ENCODE data around the gene DLG5. TPM values are rescaled to one million over a fixed set of nuclear protein-coding genes. Genes with fewer than 3 reads are reported as not detected.

The DLG5 gene
- total and polyA plus RNA-seq, 2 donors (not counting 1 experiment from before 2014, with no cell fraction given), result 0.51 to 0.54 TPM

GRCh38 chr10:77965294-77965693, 38.7 kb upstream of the DLG5 start:
- no peak overlapping the region for H3K4me2 ChIP-seq (replicated peaks; ENCODE audit: low read depth, low read length, poor library complexity, severe bottlenecking)
- H3K9me3 Mint-ChIP-seq (ENCODE audit: insufficient read depth), result peaks cover 10% of the 10 kb centered on the region
- no peaks in the 10 kb centered on the region for H3K79me2 ChIP-seq (ENCODE audit: control insufficient read depth, insufficient read depth, low read length)
- peaks cover 0 to 16% (median 2%) of the 10 kb centered on the region in 3 donors for H3K9me3 ChIP-seq (ENCODE audit: control extremely low read depth in 1 of 3, control insufficient read depth in 2 of 3, insufficient read depth in 1 of 3, low read length in 2 of 3)
- ChIA-PET CTCF (interaction anchor here (0.6 kb wide), 1 partner anchor 10 kb away, joined by 3 read pairs; no protein-coding TSS in a partner anchor), POLR2A (no interaction called here)
- H3K27ac Mint-ChIP-seq, result no peak overlapping the region
- WGBS (ENCODE audit: insufficient coverage), result 94% methylated on average over 5 of the region's 5 CpGs
- no peak overlapping the region for H2AFZ ChIP-seq (ENCODE audit: insufficient read depth, low read depth, low read length, poor library complexity, severe bottlenecking)
- H3K27me3 ChIP-seq (replicated peaks in 1 of 4; ENCODE audit: control extremely low read depth in 1 of 4, control insufficient read depth in 3 of 4, insufficient read depth in 4 of 4, low read length in 3 of 4), result no peaks in the 10 kb centered on the region
- H4K20me1 ChIP-seq (ENCODE audit: control insufficient read depth, insufficient read depth, low read length, poor library complexity, severe bottlenecking), result no peaks in the 10 kb centered on the region
- H3K4me3 ChIP-seq (ENCODE audit: control extremely low read depth in 1 of 5, extremely low read depth in 1 of 5, insufficient read depth in 1 of 5, low read depth in 2 of 5, low read length in 4 of 5), result no peak overlapping the region
- ATAC-seq (ENCODE audit: low read depth) (no peak), DNase-seq (no peak)
- H3K4me1 Mint-ChIP-seq, result no peaks in the 10 kb centered on the region
- peaks cover 4% of the 10 kb centered on the region for H3K27me3 Mint-ChIP-seq
- TF ChIP-seq EZH2 (IDR thresholded peaks at IDR 0.05; ENCODE audit: borderline replicate concordance, insufficient read depth, low read depth, low read length, poor library complexity, severe bottlenecking), result no peak
- no peak for TF ChIP-seq CTCF (IDR thresholded peaks at IDR 0.05)
- no peak overlapping the region for H3K27ac ChIP-seq (ENCODE audit: low read length in 2 of 2)
- H3K36me3 ChIP-seq (replicated peaks in 1 of 2; ENCODE audit: control extremely low read depth in 1 of 2, control insufficient read depth in 1 of 2, extremely low read depth in 1 of 2, insufficient read depth in 2 of 2, low read length in 1 of 2), result no peaks in the 10 kb centered on the region
- intact Hi-C loops (cut with micrococcal nuclease), result no loop called here
- H3K4me1 ChIP-seq (ENCODE audit: control insufficient read depth in 2 of 2, insufficient read depth in 2 of 2, low read length in 2 of 2), result no peaks in the 10 kb centered on the region
- no peak overlapping the region for H3K4me3 Mint-ChIP-seq
- H3K9ac ChIP-seq (ENCODE audit: low read length), result no peak overlapping the region

GRCh38 chr10:77964811-77965210, 38.3 kb upstream of the DLG5 start:
- no CpG with 5 or more reads among the region's 1 CpG for WGBS (ENCODE audit: insufficient coverage)
- no peak for TF ChIP-seq EZH2 (IDR thresholded peaks at IDR 0.05; ENCODE audit: borderline replicate concordance, insufficient read depth, low read depth, low read length, poor library complexity, severe bottlenecking)
- TF ChIP-seq CTCF (IDR thresholded peaks at IDR 0.05), result no peak
- no peak for DNase-seq
- ATAC-seq (ENCODE audit: low read depth), result no peak
- intact Hi-C loops (cut with micrococcal nuclease), result no loop called here
- Histone ChIP-seq H3K4me2 (replicated peaks; ENCODE audit: low read depth, low read length, poor library complexity, severe bottlenecking) (no peak overlapping the region), H3K79me2 (ENCODE audit: control insufficient read depth, insufficient read depth, low read length) (no peaks in the 10 kb centered on the region), H3K27ac (ENCODE audit: low read length in 2 of 2) (no peak overlapping the region), H2AFZ (ENCODE audit: insufficient read depth, low read depth, low read length, poor library complexity, severe bottlenecking) (no peak overlapping the region), H3K36me3 (replicated peaks in 1 of 2; ENCODE audit: control extremely low read depth in 1 of 2, control insufficient read depth in 1 of 2, extremely low read depth in 1 of 2, insufficient read depth in 2 of 2, low read length in 1 of 2) (no peaks in the 10 kb centered on the region), H3K27me3 (replicated peaks in 1 of 4; ENCODE audit: control extremely low read depth in 1 of 4, control insufficient read depth in 3 of 4, insufficient read depth in 4 of 4, low read length in 3 of 4) (no peaks in the 10 kb centered on the region), H3K9me3 (ENCODE audit: control extremely low read depth in 1 of 3, control insufficient read depth in 2 of 3, insufficient read depth in 1 of 3, low read length in 2 of 3) (peaks cover 0 to 16% (median 2%) of the 10 kb centered on the region in 3 donors), H3K4me3 (ENCODE audit: control extremely low read depth in 1 of 5, extremely low read depth in 1 of 5, insufficient read depth in 1 of 5, low read depth in 2 of 5, low read length in 4 of 5) (no peak overlapping the region), H3K9ac (ENCODE audit: low read length) (no peak overlapping the region), H3K4me1 (ENCODE audit: control insufficient read depth in 2 of 2, insufficient read depth in 2 of 2, low read length in 2 of 2) (no peaks in the 10 kb centered on the region), H4K20me1 (ENCODE audit: control insufficient read depth, insufficient read depth, low read length, poor library complexity, severe bottlenecking) (no peaks in the 10 kb centered on the region)
- H3K9me3 Mint-ChIP-seq (ENCODE audit: insufficient read depth), result peaks cover 10% of the 10 kb centered on the region
- H3K4me3 Mint-ChIP-seq, result no peak overlapping the region
- ChIA-PET CTCF (no interaction called here), POLR2A (no interaction called here)
- H3K27me3 Mint-ChIP-seq, result peaks cover 4% of the 10 kb centered on the region
- no peak overlapping the region for H3K27ac Mint-ChIP-seq
- H3K4me1 Mint-ChIP-seq, result no peaks in the 10 kb centered on the region
